Fibroblast of pulmonary artery (primary cell): ENCODE results near the gene STXBP6.

ENCODE experiments used
- DNase-seq: peaks from one replicate; pipeline ENCODE4 v3.0.0-alpha.2; 2010; ENCODE audit warnings: low read depth
- H3K4me3 ChIP-seq: replicated peaks from 2 replicates; pipeline ENCODE4 v1.5.1; 2011; ENCODE audit warnings: low read depth, mild to moderate bottlenecking, control low read depth, low read length, moderate library complexity
- TF ChIP-seq, protein P1 (sequence below): IDR thresholded peaks from 2 replicates; pipeline ENCODE4 v1.5.1; 2011; ENCODE audit warnings: mild to moderate bottlenecking, control low read depth, low read length, inconsistent platforms; ENCODE audit errors: missing control alignments

STXBP6 gene

GRCh38 chr14:24858684-24859083 lies 191.3 kb downstream of the STXBP6 start:
- H3K4me3 ChIP-seq = no peak overlapping the region
- TF ChIP-seq, protein P1, sequence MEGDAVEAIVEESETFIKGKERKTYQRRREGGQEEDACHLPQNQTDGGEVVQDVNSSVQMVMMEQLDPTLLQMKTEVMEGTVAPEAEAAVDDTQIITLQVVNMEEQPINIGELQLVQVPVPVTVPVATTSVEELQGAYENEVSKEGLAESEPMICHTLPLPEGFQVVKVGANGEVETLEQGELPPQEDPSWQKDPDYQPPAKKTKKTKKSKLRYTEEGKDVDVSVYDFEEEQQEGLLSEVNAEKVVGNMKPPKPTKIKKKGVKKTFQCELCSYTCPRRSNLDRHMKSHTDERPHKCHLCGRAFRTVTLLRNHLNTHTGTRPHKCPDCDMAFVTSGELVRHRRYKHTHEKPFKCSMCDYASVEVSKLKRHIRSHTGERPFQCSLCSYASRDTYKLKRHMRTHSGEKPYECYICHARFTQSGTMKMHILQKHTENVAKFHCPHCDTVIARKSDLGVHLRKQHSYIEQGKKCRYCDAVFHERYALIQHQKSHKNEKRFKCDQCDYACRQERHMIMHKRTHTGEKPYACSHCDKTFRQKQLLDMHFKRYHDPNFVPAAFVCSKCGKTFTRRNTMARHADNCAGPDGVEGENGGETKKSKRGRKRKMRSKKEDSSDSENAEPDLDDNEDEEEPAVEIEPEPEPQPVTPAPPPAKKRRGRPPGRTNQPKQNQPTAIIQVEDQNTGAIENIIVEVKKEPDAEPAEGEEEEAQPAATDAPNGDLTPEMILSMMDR = no peak
- DNase-seq = no peak

DNA sequence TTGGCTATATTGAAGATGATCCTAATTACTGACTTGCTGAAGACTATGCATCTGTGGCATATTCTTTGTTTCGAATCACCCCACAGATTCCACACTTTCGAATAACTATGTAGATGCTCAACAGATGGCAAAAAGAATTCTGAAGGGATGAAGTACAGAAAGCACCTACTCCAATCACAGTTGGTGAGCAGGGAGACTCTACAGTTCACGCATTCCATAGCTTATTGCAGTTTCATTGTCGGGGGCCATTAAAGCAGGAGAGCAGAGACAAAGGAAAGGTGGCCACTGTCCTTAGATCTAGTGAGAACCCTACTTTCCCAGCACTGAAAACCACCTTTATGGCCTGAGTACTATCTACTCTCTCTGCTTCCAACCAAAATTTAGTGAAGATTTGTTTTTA lies 191.9 kb downstream of the STXBP6 start:
- TF ChIP-seq, protein P1 = no peak
- H3K4me3 ChIP-seq = no peak overlapping the region
- no peak for DNase-seq

DNA sequence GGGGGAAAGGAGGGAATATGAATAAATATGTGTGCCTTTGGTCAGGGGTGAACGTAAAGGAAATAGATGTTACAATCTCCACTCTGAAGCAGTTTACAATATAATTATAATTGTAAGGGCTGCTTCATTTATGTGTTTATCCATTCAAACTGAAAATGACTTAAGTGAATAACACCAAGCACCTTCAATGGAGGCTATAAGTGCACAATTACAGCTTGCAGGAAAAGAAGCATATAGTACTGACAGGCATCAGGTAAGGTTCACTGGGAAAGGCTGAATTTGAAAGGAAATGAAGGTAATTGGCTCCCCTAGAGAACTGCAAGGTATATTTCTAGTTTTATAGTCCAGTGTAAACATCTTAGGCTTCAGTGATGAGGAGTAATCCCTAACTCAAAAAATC lies 192.7 kb downstream of the STXBP6 start:
- H3K4me3 ChIP-seq = no peak overlapping the region
- no peak for DNase-seq
- TF ChIP-seq, protein P1 = no peak

DNA sequence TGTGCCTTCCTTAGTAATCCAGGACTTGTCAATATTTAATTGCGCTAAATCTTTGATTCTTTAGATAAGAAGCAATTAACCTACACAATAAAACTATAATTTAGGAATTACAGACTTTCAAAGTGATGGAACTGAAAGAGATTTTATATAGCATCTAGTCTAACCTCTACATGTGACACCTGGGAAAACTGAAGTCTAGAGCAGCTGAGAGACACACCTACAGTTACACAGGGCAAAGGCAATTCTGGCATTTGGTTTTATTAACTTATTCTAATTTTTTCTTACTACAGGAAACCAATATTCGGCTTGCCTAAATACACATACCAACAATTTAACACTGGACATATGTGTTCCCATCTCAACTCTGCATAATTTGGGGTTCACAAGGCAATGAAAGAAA lies 196.5 kb downstream of the STXBP6 start:
- TF ChIP-seq, protein P1 = no peak

GRCh38 chr14:24852312-24853060 lies 197.5 kb downstream of the STXBP6 start:
- H3K4me3 ChIP-seq = no peak overlapping the region
- TF ChIP-seq, protein P1 = no peak
- DNase-seq = no peak

More for the DNA sequence above, 196.5 kb downstream of the STXBP6 start:
- DNase-seq = no peak
- H3K4me3 ChIP-seq = no peak overlapping the region

DNA sequence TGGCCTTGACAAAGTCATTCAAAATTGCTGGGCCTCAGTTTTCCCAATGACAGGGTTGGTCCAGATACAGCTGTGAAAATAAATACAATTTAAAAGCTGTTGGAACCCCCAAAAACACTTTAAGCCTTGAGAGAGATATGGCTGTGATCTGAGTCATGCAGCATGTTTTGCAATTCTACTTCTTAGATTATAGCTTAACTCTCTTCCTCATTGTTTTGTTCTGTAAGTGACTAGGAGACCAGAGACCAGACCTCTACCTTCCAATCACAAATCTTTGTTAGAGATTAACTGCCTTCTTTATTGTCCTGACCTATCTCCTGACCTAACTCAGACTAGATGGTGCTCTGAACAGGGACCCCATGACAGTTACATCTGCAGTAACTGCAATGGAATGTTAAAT lies 198.1 kb downstream of the STXBP6 start:
- peak; percentile 54 for DNase-seq
- TF ChIP-seq, protein P1 = no peak
- H3K4me3 ChIP-seq = no peak overlapping the region

GRCh38 chr14:24851406-24851805 lies 198.5 kb downstream of the STXBP6 start:
- TF ChIP-seq, protein P1 = no peak
- no peak for DNase-seq
- no peak overlapping the region for H3K4me3 ChIP-seq
